Natural killer cell treated with Interleukin-12 subunit alpha and Interleukin-12 subunit beta and Interleukin-15 and Interleukin-18, amount 100 ng/mL, for 72 hours (primary cell): ENCODE results near the gene UROC1. TPM values are rescaled to one million over a fixed set of nuclear protein-coding genes. Genes with fewer than 3 reads are reported as not detected.
A peak's percentile ranks its signal among the peaks of the same experiment; 100 is the strongest.

Source experiments
- ATAC-seq, 2 donors: fragments of 150-1000 bp; cut with Tn5 transposase in 1 of 2; sonication (Bioruptor Pico), chemical (Tn5 transposase) in 1 of 2; 2 replicates each; pipeline ENCODE4 v1.10.0; 2021
- DNase-seq: peaks from one replicate; pipeline ENCODE4 v3.0.0; 2022; ENCODE audit warnings: low spot score
- H3K27ac Mint-ChIP-seq, 2 donors: 1 replicate in 1 of 2; 2 replicates in 1 of 2; pipeline ENCODE4 v1.8.0; 2022; ENCODE audit warnings: mixed read lengths in 2 of 2, mild to moderate bottlenecking in 1 of 2, moderate library complexity in 1 of 2
- H3K27me3 Mint-ChIP-seq, 2 donors: 1 replicate in 1 of 2; 2 replicates in 1 of 2; pipeline ENCODE4 v1.8.0; 2022; ENCODE audit warnings: mixed read lengths in 2 of 2
- H3K36me3 Mint-ChIP-seq: one replicate; pipeline ENCODE4 v1.8.0; 2022; ENCODE audit warnings: mixed read lengths
- H3K4me1 Mint-ChIP-seq, 2 donors: 1 replicate in 1 of 2; 2 replicates in 1 of 2; pipeline ENCODE4 v1.8.0; 2022; ENCODE audit warnings: low read depth in 2 of 2, mixed read lengths in 2 of 2, mild to moderate bottlenecking in 1 of 2
- H3K4me3 Mint-ChIP-seq: one replicate; pipeline ENCODE4 v1.8.0; 2022; ENCODE audit warnings: mixed read lengths
- H3K9me3 Mint-ChIP-seq: 2 replicates; pipeline ENCODE4 v1.8.0; 2022; ENCODE audit warnings: mixed read lengths
- total RNA-seq, 2 donors: library from RNA; stranded (reverse); gene quantifications; one replicate each; pipeline ENCODE4 v1.2.3, GENCODE V29; 2022

Gene UROC1
- total RNA-seq, 2 donors from 2014 or later = not detected

DNA sequence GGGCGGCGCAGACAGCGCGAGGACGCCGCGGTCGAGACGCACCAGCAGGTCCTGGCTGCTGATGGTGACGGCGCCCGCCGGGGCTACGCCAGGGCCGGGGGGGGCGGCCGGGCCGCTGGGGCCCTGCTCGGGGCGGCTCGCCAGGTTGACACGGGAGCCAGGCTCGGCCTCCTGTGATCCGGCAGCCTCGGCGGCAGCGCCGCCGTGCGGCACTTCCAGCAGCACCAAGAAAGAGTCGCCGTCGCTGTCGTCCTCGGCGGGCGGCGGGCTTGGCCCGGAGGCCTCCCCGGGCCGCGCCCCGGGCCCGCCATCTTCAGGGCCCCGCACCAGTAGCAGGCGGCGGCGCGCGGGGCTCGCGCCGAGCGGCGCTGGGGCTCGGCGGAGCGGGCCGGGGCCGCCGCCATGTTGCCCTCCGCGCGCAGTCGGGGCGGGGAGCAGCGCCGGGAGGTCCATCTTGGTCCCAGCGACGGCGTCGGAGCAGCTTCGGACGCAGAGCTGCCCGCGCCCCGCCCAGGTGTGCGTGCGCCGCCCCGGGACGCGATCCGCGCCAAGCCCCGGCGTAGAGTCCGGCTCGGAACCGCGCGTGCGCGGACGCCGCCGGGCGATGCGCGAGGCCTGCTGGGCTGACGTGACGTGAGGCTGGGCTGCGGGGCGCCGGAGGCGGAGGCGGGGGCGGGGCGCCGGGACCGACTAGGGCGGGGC is 42.0 kb downstream of the UROC1 start, which contains the start of gene ZXDC:
Gene ZXDC (minus strand): TSS at position 479 of the 702 bp plus-strand sequence. CDS start 26 bp downstream, at position 453.
- no peaks in the 10 kb centered on the region for H3K9me3 Mint-ChIP-seq
- peak; percentile 97 for DNase-seq
- H3K4me3 Mint-ChIP-seq = peak within 1 kb of the TSS; percentile 93
- H3K27me3 Mint-ChIP-seq = no peaks in the 10 kb centered on the region
- H3K27ac Mint-ChIP-seq = peak within 1 kb of the TSS; percentile 64 to 73
- H3K4me1 Mint-ChIP-seq = peaks cover 37 to 42% of the 10 kb centered on the region in 2 donors
- peak; percentile 92 to 95 for ATAC-seq
- H3K36me3 Mint-ChIP-seq = no peaks in the 10 kb centered on the region

- no peaks in the 10 kb centered on the region for H3K9me3 Mint-ChIP-seq
- peak overlapping the region; percentile 70 for H3K4me3 Mint-ChIP-seq
- H3K27ac Mint-ChIP-seq = peak overlapping the region; percentile 59 to 68
- H3K27me3 Mint-ChIP-seq = no peaks in the 10 kb centered on the region
- peaks cover 42 to 46% of the 10 kb centered on the region in 2 donors for H3K4me1 Mint-ChIP-seq
- H3K36me3 Mint-ChIP-seq = peaks cover 2% of the 10 kb centered on the region
- DNase-seq = peak; percentile 49
- peak in 1 of 2 donors; percentile 0 for ATAC-seq
These were observed 42.8 kb downstream of the UROC1 start for GRCh38 chr3:126474498-126475412.

DNA sequence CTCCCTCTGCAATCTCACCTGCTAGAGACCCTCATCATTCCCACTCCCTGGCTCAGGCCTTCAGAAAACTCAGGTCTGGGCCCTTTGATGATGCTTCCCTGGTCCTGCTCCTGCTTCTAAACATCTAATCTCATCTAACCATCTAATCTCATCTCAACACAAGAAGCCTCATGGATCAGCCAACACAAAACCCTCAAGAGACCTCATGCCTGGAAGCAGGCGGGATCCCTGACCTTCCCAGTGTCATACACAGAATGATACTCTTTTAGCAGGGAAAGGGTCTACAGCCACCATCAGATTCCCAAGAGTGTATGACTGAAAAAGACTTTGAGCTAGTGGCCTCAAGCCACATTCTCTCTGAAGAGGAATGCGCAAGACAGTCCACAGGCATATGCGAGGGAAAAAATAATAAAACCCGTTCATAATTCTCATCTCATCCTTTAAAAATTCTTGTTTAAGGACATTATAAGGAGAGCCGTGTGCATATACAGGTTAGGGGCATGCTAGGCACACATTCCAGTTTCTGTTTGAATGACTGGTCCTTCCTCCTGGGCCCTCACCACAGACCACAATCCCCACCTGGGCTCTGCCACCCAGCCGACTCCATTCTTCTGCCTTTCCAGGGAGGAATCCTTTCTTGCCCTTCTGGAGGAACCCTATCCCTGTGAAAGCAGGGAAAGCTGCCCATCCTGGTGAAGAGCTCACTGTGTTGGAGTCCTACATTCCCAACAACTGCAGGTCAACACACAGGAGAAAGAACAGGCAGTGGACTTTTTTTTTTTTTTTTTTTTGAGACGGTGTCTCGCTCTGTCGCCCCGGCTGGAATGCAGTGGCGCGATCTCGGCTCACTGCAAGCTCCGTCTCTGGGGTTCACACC is 44.0 kb downstream of the UROC1 start:
- H3K4me3 Mint-ChIP-seq = peak overlapping the region; percentile 70

DNA sequence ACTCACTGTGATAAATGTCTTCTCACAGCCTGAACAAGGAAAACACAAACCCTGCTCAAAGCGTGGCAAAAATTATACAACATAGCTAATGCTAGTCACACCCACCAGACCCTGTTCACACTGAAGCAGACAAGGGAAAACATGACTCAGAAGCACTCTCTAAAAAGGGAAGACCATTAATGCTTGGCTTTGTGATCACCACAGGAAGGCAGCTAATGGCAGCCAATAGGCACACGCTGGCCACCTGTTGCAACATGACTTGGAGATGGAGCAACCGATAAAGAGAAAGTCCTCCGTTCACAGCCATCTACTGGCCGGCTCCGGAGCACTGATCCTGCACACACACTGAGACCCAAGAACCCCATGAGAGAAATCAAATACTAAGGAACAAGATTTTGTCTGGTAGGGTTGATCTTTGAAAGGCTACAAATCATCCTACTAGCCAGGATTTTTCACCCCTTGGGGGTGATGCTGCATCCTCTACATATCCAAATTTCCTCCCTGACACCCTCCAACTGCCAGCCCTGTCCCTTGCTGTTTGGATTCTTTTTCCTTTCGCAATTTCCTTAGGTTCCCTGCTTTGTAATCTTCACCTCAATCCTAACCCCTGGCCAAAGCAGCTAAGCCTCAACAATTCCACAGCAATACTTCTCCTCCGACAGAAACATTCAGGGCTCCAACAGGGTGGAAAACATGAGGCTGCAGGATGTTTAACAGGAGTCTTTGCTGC is 45.1 kb downstream of the UROC1 start:
- H3K36me3 Mint-ChIP-seq = peaks cover 17% of the 10 kb centered on the region
- H3K4me3 Mint-ChIP-seq = peak overlapping the region; percentile 70
- H3K9me3 Mint-ChIP-seq = no peaks in the 10 kb centered on the region
- peaks cover 58 to 62% of the 10 kb centered on the region in 2 donors for H3K4me1 Mint-ChIP-seq
- DNase-seq = peak; percentile 71
- peak; percentile 7 to 13 for ATAC-seq
- H3K27me3 Mint-ChIP-seq = no peaks in the 10 kb centered on the region
- peak overlapping the region; percentile 10 to 53 for H3K27ac Mint-ChIP-seq

More for the DNA sequence above, 44.0 kb downstream of the UROC1 start:
- Mint-ChIP-seq H3K27ac (peak overlapping the region; percentile 53 to 59), H3K36me3 (peaks cover 13% of the 10 kb centered on the region), H3K4me1 (peaks cover 51 to 56% of the 10 kb centered on the region in 2 donors), H3K9me3 (no peaks in the 10 kb centered on the region), H3K27me3 (no peaks in the 10 kb centered on the region)
- DNase-seq (peak; percentile 51), ATAC-seq (no peak)

DNA sequence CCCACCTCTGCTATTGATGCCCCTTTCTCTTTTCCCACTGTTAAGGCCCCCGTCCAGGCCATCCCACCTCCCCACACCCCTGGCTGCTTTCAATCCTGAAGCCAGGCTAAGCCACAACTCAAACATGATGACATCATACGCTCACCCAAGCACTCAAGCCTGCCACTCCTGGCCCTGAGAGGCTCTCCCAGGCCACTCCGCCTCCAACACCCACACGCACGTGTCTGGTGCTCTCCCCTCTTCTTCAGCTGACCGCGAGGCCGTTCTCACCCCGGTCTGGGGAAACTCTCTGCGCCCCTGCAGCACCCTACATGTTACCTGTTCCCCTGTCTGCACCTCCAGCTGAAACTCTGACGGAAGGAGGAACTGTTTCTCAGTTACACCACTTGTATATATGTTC is 48.1 kb downstream of the UROC1 start:
- H3K27ac Mint-ChIP-seq = peak overlapping the region in 1 of 2 donors; percentile 56
- no peaks in the 10 kb centered on the region for H3K9me3 Mint-ChIP-seq
- peaks cover 19% of the 10 kb centered on the region for H3K36me3 Mint-ChIP-seq
- no peak overlapping the region for H3K4me3 Mint-ChIP-seq
- ATAC-seq = no peak
- DNase-seq = peak; percentile 51
- no peaks in the 10 kb centered on the region for H3K27me3 Mint-ChIP-seq
- H3K4me1 Mint-ChIP-seq = peaks cover 56 to 61% of the 10 kb centered on the region in 2 donors

DNA sequence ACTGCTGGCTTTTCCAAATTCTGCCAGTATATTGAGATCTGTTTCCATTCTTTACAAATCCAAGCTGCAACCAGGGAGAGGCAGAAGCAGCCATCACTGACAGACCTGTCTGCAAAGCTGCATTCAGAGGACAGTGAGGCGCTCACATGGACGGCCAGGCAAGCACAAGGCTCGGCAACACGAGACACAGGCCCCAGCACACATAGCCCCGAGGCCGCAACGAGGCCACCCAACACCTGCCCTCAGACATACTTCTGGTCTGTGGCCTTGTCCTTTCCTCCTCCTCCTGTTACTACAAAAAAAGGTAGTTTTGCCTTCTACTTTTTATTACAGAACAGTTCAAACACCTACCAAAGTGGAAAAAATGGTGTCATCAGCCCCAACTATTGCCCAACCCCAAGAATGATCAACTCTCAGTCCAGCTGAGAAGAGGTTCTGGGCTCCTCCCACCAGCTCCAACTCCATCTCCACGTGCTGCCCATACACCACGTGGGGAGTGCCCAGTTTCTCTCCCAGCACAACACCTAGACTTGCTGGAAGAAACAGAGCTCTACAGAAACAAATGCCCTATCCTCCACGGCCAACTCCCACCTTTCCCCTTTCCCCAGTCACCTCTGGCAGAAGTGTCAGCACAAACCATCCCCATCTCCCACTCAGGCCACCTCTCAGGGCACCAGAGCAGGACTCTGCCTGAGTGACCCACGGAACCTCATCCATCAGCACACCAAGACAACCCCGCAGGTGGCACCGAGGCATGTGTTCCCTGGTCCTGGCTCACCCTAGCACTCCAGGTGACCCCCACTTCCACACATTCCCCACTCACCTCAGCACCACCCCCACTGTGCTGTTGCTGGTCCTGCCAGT is 49.3 kb downstream of the UROC1 start:
- no peak for ATAC-seq
- Mint-ChIP-seq H3K27ac (peak overlapping the region; percentile 56 to 77), H3K36me3 (peaks cover 23% of the 10 kb centered on the region)

DNA sequence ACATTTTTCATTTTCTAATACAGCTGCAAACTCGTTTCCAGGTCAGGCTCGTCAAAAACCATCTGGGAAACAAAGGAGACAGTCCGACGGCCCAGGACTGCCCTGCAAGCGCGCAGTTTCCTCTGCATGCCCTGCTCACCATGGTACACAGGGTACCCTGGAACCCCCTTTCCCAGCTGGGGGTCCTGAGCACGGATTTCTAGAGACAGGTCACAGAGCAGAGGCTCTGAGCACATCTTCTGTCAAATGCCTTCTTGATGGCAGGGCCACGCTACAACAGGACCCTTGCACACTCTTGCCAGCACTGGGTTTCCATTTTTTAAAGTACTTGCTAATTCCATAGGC is 50.0 kb downstream of the UROC1 start:
- peaks cover 41 to 48% of the 10 kb centered on the region in 2 donors for H3K4me1 Mint-ChIP-seq
- peaks cover 23% of the 10 kb centered on the region for H3K36me3 Mint-ChIP-seq
- DNase-seq (peak; percentile 28), ATAC-seq (no peak)
- H3K27ac Mint-ChIP-seq = no peak overlapping the region
- no peaks in the 10 kb centered on the region for H3K9me3 Mint-ChIP-seq
- H3K4me3 Mint-ChIP-seq = no peak overlapping the region
- no peaks in the 10 kb centered on the region for H3K27me3 Mint-ChIP-seq

More for the DNA sequence above, 49.3 kb downstream of the UROC1 start:
- Mint-ChIP-seq H3K27me3 (no peaks in the 10 kb centered on the region), H3K4me3 (no peak overlapping the region), H3K9me3 (no peaks in the 10 kb centered on the region), H3K4me1 (peaks cover 48 to 55% of the 10 kb centered on the region in 2 donors)
- peak; percentile 46 for DNase-seq

DNA sequence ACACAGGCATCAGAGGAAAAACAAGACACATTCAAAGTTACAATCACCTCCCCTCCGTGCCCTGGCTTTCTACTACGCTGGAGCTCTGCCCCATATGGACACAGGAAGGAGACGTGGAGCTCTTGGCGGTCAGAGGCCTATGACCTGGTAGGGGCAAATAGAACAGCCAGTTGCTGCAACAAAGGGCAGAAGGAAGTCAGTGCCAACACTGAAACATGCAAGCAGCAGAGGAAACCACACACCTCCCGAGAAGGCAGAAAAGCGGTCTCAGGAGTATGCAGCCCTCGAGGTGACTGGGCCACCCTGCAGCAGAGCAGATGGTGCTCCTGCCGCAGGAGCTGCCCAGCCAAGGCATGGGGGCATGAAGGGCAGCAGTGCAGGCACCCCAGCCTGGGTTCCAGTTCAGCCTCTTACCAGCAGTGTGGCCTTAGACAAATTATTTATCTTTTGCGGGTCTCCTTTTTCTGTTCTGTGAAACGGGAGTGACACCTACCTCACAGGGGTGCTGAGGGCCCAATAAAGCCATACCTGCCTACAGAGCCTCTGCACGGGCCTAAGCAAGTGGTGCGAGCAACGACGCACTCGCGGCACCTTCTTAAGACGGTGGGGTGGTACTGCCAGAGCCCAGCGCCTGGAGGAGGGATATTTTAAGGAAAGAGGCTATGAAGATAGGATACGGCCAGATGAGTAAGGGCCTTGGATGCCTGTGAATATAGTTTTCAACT is 50.5 kb downstream of the UROC1 start:
- Mint-ChIP-seq H3K27ac (peak overlapping the region; percentile 9 to 24), H3K4me1 (peaks cover 36 to 42% of the 10 kb centered on the region in 2 donors), H3K36me3 (peaks cover 23% of the 10 kb centered on the region)

GRCh38 chr3:126465928-126466544 is 51.5 kb downstream of the UROC1 start:
- no peaks in the 10 kb centered on the region for H3K27me3 Mint-ChIP-seq
- H3K36me3 Mint-ChIP-seq = peaks cover 23% of the 10 kb centered on the region
- H3K4me1 Mint-ChIP-seq = peaks cover 32 to 39% of the 10 kb centered on the region in 2 donors

More for the DNA sequence above, 50.5 kb downstream of the UROC1 start:
- Mint-ChIP-seq H3K27me3 (no peaks in the 10 kb centered on the region), H3K9me3 (no peaks in the 10 kb centered on the region), H3K4me3 (no peak overlapping the region)
- ATAC-seq = no peak
- DNase-seq = peak; percentile 54

DNA sequence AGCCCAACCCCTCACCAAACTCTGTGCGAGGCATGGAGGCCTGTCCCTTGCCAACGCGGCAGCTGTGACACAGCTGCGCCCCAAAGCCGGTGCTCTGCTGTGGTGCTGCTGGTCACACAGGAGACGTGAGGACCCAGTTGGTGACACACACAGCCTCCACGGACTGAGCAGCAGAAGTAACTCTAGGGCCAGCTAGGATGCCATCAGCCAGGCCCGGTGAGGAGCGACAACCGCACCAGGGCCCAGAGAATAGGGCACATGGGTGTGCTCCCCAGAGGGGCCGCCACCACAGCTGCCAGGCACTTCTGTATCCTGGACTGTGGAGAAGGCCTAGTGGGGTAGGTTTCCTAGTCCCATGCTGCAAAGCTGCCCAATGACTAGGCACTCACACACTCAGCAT is 52.6 kb downstream of the UROC1 start:
- Mint-ChIP-seq H3K4me3 (no peak overlapping the region), H3K36me3 (peaks cover 23% of the 10 kb centered on the region), H3K27ac (no peak overlapping the region), H3K27me3 (no peaks in the 10 kb centered on the region), H3K4me1 (peaks cover 25 to 42% of the 10 kb centered on the region in 2 donors), H3K9me3 (no peaks in the 10 kb centered on the region)
- DNase-seq = peak; percentile 38
- ATAC-seq = peak in 1 of 2 donors; percentile 28

More at GRCh38 chr3:126465928-126466544, 51.5 kb downstream of the UROC1 start:
- H3K27ac Mint-ChIP-seq = peak overlapping the region in 1 of 2 donors; percentile 9
- ATAC-seq (no peak), DNase-seq (no peak)
- no peaks in the 10 kb centered on the region for H3K9me3 Mint-ChIP-seq
- no peak overlapping the region for H3K4me3 Mint-ChIP-seq

GRCh38 chr3:126464494-126464893 is 53.1 kb downstream of the UROC1 start:
- ATAC-seq (no peak), DNase-seq (peak; percentile 23)
- H3K27ac Mint-ChIP-seq = no peak overlapping the region
- H3K9me3 Mint-ChIP-seq = no peaks in the 10 kb centered on the region
- H3K27me3 Mint-ChIP-seq = no peaks in the 10 kb centered on the region
- H3K36me3 Mint-ChIP-seq = peaks cover 19% of the 10 kb centered on the region
- no peak overlapping the region for H3K4me3 Mint-ChIP-seq
- peaks cover 20 to 37% of the 10 kb centered on the region in 2 donors for H3K4me1 Mint-ChIP-seq
